ES-I3 (cell line): ENCODE data around the gene TENT4B.

Source experiments
- H3K36me3 ChIP-seq: 2 replicates; pipeline ENCODE4 v1.6.1; 2013; ENCODE audit warnings: mild to moderate bottlenecking, low read length, control low read depth, moderate library complexity; ENCODE audit not compliant: insufficient read depth
- H3K4me1 ChIP-seq: 2 replicates; pipeline ENCODE4 v1.6.1; 2013; ENCODE audit warnings: mild to moderate bottlenecking, control low read depth, low read length; ENCODE audit not compliant: insufficient read depth
- H3K9ac ChIP-seq: 2 replicates; pipeline ENCODE4 v1.6.1; 2013; ENCODE audit warnings: low read depth, mild to moderate bottlenecking, low read length, moderate library complexity
- H3K9me3 ChIP-seq: 2 replicates; pipeline ENCODE4 v1.6.1; 2013; ENCODE audit warnings: mild to moderate bottlenecking, low read length, moderate library complexity; ENCODE audit not compliant: control insufficient read depth, insufficient read depth

TENT4B gene

GRCh38 chr16:50244140-50244503 is 91.0 kb downstream of the TENT4B start:
- Histone ChIP-seq H3K4me1 (peaks cover 9% of the 10 kb centered on the region; the same call in 1 of the 2 replicates), H3K9me3 (no peaks in the 10 kb centered on the region), H3K9ac (no peak overlapping the region)

GRCh38 chr16:50244504-50245416 is 91.7 kb downstream of the TENT4B start:
- Histone ChIP-seq H3K9me3 (no peaks in the 10 kb centered on the region), H3K9ac (peak overlapping the region; percentile 57; the same call in 1 of the 2 replicates), H3K36me3 (no peaks in the 10 kb centered on the region), H3K4me1 (peaks cover 9% of the 10 kb centered on the region; the same call in 1 of the 2 replicates)

More at GRCh38 chr16:50244140-50244503, 91.0 kb downstream of the TENT4B start:
- H3K36me3 ChIP-seq, result no peaks in the 10 kb centered on the region

DNA sequence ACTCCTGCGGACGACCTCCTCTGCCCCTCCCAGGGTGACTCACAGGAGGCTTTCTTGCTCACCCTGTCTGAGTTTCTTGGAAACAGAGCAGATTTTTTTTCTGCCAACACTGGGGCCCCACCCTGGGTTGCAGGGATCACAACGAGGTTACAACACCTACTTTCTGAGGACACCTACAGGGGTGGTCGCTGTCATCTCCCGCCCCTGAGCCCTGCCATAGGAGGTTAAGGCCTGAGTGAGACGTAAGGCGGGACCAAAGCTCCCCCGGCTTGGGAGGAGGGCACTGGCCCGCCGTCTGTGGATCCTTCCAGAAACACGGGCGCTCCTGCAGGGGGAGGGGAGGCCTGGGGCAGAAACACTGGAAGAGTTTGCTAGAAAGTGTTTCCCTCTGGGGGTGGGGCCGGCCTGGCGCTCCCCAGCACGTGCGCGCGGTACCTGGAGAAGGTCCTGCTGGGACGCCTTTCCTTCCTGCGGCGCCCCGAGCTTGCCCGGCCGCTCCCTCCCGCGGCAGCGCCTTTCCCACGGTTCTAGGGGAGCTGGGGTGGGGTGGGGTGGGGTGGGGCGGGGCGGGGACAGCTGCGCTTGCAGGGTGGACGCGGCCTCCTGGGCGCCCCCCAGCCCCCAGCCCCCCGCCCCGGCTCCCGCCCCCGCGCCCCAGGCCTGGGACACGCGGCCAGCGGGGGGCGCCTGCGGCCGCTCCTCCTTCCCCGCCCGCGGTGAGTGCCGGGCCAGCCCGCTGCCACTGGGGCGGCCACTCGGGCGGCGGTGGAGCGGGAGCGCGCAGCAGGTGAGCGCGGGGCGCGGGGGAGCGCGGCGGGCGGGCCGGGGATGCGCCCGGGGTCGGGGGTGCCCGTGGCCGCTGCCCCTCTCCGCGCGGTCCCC is 92.6 kb downstream of the TENT4B start:
- Histone ChIP-seq H3K9me3 (no peaks in the 10 kb centered on the region), H3K9ac (peak overlapping the region; percentile 76), H3K36me3 (no peaks in the 10 kb centered on the region), H3K4me1 (peaks cover 9% of the 10 kb centered on the region; the same call in 1 of the 2 replicates)

DNA sequence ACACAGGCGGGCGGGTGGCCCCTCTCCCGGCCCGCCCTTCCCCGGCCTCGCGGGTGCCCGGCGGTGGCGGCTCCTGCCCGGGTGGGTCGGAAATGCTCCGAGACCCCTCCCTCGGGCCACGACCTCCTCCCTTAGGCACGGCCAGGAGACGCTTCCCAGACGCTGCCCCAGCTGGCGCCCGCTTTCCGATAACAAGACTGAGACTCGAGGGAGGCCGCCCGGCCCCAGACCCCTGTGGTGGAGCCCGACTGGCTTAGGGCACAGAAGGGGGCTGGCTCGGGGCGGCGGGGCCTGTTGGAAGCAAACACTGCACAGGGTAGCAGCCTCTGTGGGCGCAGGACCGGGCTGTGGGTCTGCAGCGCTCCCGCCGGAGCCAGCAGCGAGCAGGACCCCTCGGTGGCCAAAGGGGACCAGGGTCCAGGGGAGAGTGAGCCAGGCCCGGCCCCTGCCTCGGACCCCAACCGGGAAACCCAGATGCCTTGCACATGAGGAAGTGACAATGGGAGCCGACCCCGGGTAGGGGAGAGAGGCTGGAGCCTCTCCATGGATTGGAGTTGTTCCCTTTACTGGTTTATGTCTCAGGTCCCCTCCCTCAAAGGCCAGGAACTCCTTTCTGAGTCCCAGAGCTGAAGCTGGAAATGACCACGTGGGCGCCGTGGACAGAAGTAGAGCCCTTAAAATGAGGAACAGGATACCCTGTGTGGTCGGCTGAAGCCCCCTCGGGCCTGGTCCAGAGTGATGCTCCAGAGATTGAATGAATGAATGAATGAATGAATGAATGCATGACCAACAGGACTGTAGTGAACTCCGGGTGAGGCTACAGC is 93.4 kb downstream of the TENT4B start:
- H3K9ac ChIP-seq, result peak overlapping the region; percentile 76
- H3K4me1 ChIP-seq, result peaks cover 9% of the 10 kb centered on the region; the same call in 1 of the 2 replicates
- no peaks in the 10 kb centered on the region for H3K36me3 ChIP-seq
- no peaks in the 10 kb centered on the region for H3K9me3 ChIP-seq

DNA sequence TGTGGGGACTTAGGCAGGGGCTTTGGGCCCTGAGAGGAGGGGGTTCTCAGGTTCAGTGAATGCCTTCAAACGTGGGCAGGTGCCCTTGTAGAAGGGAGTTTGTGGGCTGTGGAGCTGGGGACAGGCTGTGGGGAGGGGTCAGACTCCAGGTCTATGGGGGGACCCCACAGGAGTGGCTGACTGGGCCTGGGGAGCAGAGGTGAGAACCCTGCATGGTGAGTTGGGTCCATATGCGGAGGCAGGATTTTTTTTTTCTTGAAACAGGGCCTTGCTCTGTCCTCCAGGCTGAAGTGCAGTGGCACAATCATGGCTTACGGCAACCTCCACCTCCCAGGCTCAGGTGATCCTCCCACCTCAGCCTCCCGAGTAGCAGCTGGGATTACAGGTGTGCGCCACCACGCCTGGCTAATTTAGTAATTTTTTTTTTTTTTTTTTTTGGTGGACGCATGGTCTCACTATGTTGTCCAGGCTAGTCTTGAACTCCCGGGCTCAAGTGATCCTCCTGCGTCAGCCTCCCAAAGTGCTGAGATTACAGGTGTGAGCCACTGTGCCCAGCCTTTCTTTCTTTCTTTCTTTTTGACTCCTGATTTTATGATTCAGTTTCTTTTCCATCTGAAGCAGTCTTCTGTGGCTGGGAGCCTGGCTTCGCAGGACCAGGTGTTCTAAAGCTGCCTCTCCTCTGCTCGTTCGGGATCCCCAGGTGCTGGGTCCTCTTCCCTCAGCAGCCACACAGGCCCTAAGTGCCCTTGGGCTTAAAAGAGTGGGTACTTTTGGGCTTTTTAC is 94.2 kb downstream of the TENT4B start:
- Histone ChIP-seq H3K9me3 (no peaks in the 10 kb centered on the region), H3K9ac (no peak overlapping the region), H3K36me3 (no peaks in the 10 kb centered on the region), H3K4me1 (peaks cover 9% of the 10 kb centered on the region; the same call in 1 of the 2 replicates)

DNA sequence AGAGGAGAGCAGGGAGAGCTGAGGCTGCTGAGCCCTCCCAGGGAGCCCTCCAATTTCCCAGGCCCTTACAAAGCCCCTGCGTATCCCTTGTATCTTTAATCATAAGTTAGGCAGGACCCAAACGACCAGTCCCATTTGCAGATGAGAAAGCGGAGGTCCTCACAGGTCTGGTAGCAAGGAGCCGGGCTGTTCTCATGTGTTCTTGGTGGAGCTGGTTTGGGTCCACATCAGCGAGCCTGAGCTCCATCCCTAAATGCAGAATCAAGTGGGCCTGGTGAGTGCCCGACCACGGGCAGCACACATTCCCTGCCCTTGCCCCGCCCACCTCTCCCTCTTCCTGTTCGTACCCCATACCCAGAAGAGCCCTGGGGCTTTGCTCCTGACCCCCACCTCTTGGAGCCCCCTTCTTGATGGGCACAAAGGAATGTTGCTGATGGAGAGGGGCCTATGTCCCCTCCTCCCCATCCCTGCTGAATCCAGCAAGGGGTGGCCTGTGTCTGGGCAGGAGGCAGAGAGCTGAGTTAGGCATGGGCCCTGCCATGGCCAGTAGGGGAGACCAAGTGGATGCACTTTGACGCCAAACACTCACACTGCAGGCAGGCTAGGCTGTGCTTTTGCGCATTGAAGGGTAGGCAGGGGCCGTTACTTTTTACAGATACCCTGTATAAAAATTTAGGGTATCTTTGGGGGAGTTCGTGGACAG is 95.0 kb downstream of the TENT4B start:
- H3K9ac ChIP-seq, result no peak overlapping the region

DNA sequence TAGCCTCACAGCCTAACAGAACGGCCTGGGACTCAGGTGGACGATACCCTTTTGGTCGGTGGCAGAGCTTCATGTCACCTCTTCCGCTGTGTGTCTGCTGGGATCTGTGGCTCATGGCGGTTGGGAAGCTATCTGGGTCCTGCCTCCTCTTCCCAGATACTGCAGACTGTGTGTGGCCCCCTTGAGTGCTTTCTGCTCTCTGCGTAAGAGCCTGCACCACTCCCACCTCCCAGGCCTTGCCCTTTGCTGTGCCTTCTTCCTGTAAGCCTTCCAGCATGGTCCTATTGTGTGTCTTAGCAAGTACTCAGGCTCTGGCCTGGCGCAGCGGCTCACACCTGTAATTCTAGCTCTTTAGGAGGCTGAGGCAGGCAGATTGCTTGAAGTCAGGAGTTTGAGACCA is 95.7 kb downstream of the TENT4B start:
- Histone ChIP-seq H3K36me3 (no peaks in the 10 kb centered on the region), H3K9ac (no peak overlapping the region), H3K9me3 (no peaks in the 10 kb centered on the region), H3K4me1 (peaks cover 9% of the 10 kb centered on the region; the same call in 1 of the 2 replicates)

More for the DNA sequence above, 95.0 kb downstream of the TENT4B start:
- Histone ChIP-seq H3K4me1 (peaks cover 9% of the 10 kb centered on the region; the same call in 1 of the 2 replicates), H3K9me3 (no peaks in the 10 kb centered on the region), H3K36me3 (no peaks in the 10 kb centered on the region)

DNA sequence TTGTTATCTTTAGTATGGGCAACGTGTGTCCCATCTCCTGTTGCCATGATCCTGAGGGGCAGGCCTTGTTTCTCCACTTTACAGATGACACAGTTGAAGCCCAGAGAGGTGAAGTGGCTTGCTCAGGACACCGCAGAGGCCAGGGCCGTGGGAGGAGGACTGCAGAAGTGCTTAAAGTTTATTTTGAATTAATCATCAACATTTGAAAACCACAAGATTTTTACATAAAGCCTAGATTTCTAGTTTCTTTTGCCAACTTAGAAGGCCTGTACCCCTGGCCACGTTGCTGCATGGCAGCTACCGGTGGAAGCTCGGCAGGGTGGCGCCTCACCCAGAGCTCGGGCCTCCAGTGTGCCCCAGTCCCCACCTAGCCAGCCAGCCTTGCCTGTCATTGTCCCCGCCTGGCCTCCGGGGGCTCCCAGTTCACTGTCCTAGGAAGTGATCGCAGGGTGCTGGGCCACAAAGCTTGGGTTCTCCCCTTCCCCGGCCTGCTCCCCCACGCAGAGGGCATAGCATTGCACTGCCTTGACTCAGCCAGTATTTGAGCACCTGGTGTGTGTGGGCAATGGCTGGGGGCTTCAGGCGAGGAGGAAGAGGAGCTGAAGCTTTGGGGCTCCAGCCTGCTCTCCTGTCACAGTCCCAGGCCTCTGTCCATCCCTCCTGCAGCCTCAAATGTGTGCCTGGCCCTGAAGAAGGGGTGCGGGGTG is 98.4 kb downstream of the TENT4B start:
- no peaks in the 10 kb centered on the region for H3K9me3 ChIP-seq

DNA sequence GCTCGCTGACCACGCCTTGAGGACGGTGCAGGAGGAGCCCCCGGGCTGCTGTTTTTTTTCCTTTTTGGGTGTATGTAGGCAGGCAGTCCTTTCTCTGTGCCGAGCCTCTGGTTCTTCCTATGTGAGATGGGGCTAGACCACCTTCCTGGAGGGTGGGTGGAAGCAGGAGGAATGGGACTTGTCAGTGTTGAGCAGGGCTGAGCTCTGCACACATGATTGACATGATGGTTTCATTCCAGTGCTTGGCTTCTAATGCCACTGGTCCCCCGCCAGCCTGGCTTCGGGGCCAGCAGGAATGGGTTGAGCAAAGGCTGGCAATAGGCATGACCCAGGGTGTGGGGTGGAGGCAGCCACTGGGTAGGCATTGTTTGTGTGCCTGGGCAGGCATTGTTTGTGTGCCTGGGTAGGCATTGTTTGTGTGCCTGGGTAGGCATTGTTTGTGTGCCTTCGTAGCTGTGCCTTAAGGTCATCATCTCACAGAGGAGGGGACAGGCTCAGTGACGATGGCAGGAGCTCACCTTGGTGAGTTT is 99.0 kb downstream of the TENT4B start:
- H3K9me3 ChIP-seq, result no peaks in the 10 kb centered on the region
- no peaks in the 10 kb centered on the region for H3K36me3 ChIP-seq
- peaks cover 9% of the 10 kb centered on the region; the same call in 1 of the 2 replicates for H3K4me1 ChIP-seq
- no peak overlapping the region for H3K9ac ChIP-seq

More for the DNA sequence above, 98.4 kb downstream of the TENT4B start:
- no peaks in the 10 kb centered on the region for H3K36me3 ChIP-seq
- H3K9ac ChIP-seq, result no peak overlapping the region
- peaks cover 9% of the 10 kb centered on the region; the same call in 1 of the 2 replicates for H3K4me1 ChIP-seq

GRCh38 chr16:50252874-50253513 is 99.9 kb downstream of the TENT4B start:
- Histone ChIP-seq H3K36me3 (no peaks in the 10 kb centered on the region), H3K4me1 (peaks cover 8% of the 10 kb centered on the region; the same call in 1 of the 2 replicates), H3K9me3 (no peaks in the 10 kb centered on the region), H3K9ac (no peak overlapping the region)

GRCh38 chr16:50253514-50253910 is 100.4 kb downstream of the TENT4B start:
- Histone ChIP-seq H3K4me1 (peaks cover 3% of the 10 kb centered on the region; the same call in 1 of the 2 replicates), H3K9me3 (no peaks in the 10 kb centered on the region), H3K9ac (no peak overlapping the region), H3K36me3 (no peaks in the 10 kb centered on the region)

- H3K9ac ChIP-seq, result no peak overlapping the region
- H3K9me3 ChIP-seq, result no peaks in the 10 kb centered on the region
- H3K4me1 ChIP-seq, result no peaks in the 10 kb centered on the region; the same call in 1 of the 2 replicates
- H3K36me3 ChIP-seq, result no peaks in the 10 kb centered on the region
These were observed 101.0 kb downstream of the TENT4B start for GRCh38 chr16:50254072-50254471.
